ENCODE data around the gene CCDC88C. TPM values are rescaled to one million over a fixed set of nuclear protein-coding genes. Genes with fewer than 3 reads are reported as not detected.
A peak's percentile ranks its signal among the peaks of the same experiment; 100 is the strongest.

Gene CCDC88C
- total and polyA plus RNA-seq, 12 donors: 1.5 to 6.5 (median 3.4) TPM

- Histone ChIP-seq H3K27me3 (no peaks in the 10 kb centered on the region), H3K4me1 (replicated peaks in 1 of 2) (peaks cover 8 to 11% of the 10 kb centered on the region in 2 donors), H3K9me3 (replicated peaks in 1 of 3) (no peaks in the 10 kb centered on the region), H3K4me3 (no peak overlapping the region), H3K27ac (no peak overlapping the region), H3K36me3 (replicated peaks in 1 of 2) (no peaks in the 10 kb centered on the region)
- intact Hi-C loops (cut with DNase I): no loop called here
- 93 to 94% (median 94%) methylated on average over 7 of the region's 7 CpGs for WGBS, 4 donors
- TF ChIP-seq CTCF (IDR thresholded peaks at IDR 0.05) (no peak), POLR2A (IDR thresholded peaks at IDR 0.05) (no peak)
- DNase-seq: no peak
Measured at GRCh38 chr14:91265404-91265803, 152.2 kb downstream of the CCDC88C start.

GRCh38 chr14:91264151-91265150 lies 153.2 kb downstream of the CCDC88C start:
- H3K9me3 ChIP-seq (replicated peaks in 1 of 3): no peaks in the 10 kb centered on the region
- H3K27me3 ChIP-seq: no peaks in the 10 kb centered on the region
- peak in 4 of 7 donors; percentile 33 to 44 (median 42) for DNase-seq
- 12 to 48% (median 21%) methylated on average over 16 to 67 of the region's 69 CpGs for WGBS, 4 donors
- intact Hi-C loops (cut with DNase I): no loop called here
- TF ChIP-seq CTCF (IDR thresholded peaks at IDR 0.05) (no peak), POLR2A (IDR thresholded peaks at IDR 0.05) (no peak)
- peak overlapping the region in 1 of 4 donors; percentile 64 for H3K4me3 ChIP-seq
- H3K4me1 ChIP-seq (replicated peaks in 1 of 2): peaks cover 4 to 8% of the 10 kb centered on the region in 2 donors
- no peaks in the 10 kb centered on the region for H3K36me3 ChIP-seq (replicated peaks in 1 of 2)
- no peak overlapping the region for H3K27ac ChIP-seq

- no peak for TF ChIP-seq POLR2A (IDR thresholded peaks at IDR 0.05)
- TF ChIP-seq CTCF (IDR thresholded peaks at IDR 0.05): no peak
- DNase-seq: no peak
- peaks cover 0 to 3% of the 10 kb centered on the region in 2 donors for H3K4me1 ChIP-seq (replicated peaks in 1 of 2)
- no peaks in the 10 kb centered on the region for H3K36me3 ChIP-seq (replicated peaks in 1 of 2)
- WGBS, 4 donors: 89 to 97% (median 93%) methylated on average over 2 of the region's 2 CpGs
- H3K27ac ChIP-seq: no peak overlapping the region
- H3K4me3 ChIP-seq: no peak overlapping the region
- H3K27me3 ChIP-seq: no peaks in the 10 kb centered on the region
- intact Hi-C loops (cut with DNase I): no loop called here
- no peaks in the 10 kb centered on the region for H3K9me3 ChIP-seq (replicated peaks in 1 of 3)
Measured at GRCh38 chr14:91263329-91263728, 154.3 kb downstream of the CCDC88C start.

GRCh38 chr14:91261986-91262549 lies 155.6 kb downstream of the CCDC88C start:
- intact Hi-C loops (cut with DNase I): no loop called here
- H3K4me1 ChIP-seq (replicated peaks in 1 of 2): peaks cover 3 to 7% of the 10 kb centered on the region in 2 donors

More at GRCh38 chr14:91261986-91262549, 155.6 kb downstream of the CCDC88C start:
- Histone ChIP-seq H3K27me3 (no peaks in the 10 kb centered on the region), H3K9me3 (replicated peaks in 1 of 3) (no peaks in the 10 kb centered on the region), H3K4me3 (no peak overlapping the region), H3K27ac (no peak overlapping the region), H3K36me3 (replicated peaks in 1 of 2) (no peaks in the 10 kb centered on the region)
- TF ChIP-seq POLR2A (IDR thresholded peaks at IDR 0.05): no peak
- TF ChIP-seq CTCF (IDR thresholded peaks at IDR 0.05): no peak
- no peak for DNase-seq
- 85 to 88% (median 86%) methylated on average over 11 of the region's 11 CpGs for WGBS, 4 donors
